HepG2 (cell line): Measurements from ENCODE around the gene AFF1. TPM values are rescaled to one million over a fixed set of nuclear protein-coding genes. Genes with fewer than 3 reads are reported as not detected.

ENCODE experiments used
- ATAC-seq: fragments of 200-7000 bp; cut with Tn5 transposase; 3 replicates; pipeline ENCODE4 v1.9.1; 2020; ENCODE audit warnings: mild to moderate bottlenecking, moderate library complexity
- BruUV-seq: library from RNA; stranded (reverse); fragments of 400-500 nt; replicated peaks from 2 replicates; lab custom pipeline; 2021; lab: Mats Ljungman, UMichigan
- CTCF ChIA-PET: fragments of 300-600 bp; formaldehyde crosslinking; extraction: SDS; loops from one replicate; lab custom pipeline; 2021; ENCODE audit warnings: low total read pairs, inconsistent platforms, low intra/inter-chr PET ratio; lab: Yijun Ruan, JAX
- POLR2A ChIA-PET: fragments of 350-600 bp; sonication (Branson Sonifier 250); formaldehyde crosslinking; loops from one replicate; lab custom pipeline; 2020; ENCODE audit warnings: antibody characterized with exemption, inconsistent platforms; lab: Yijun Ruan, JAX
- DNase-seq: peaks from one replicate; pipeline ENCODE4 v3.0.0-alpha.2; 2015; ENCODE audit warnings: low spot score
- FAIRE-seq: peaks from 3 replicates; lab custom pipeline; 2011; peaks lifted over from hg19 to GRCh38; lab: Jason Lieb, UNC
- H2AFZ ChIP-seq: one replicate; pipeline ENCODE4 v1.6.1; 2011; ENCODE audit warnings: low read length, inconsistent platforms
- H3K27ac ChIP-seq: fragments of 300-600 bp; 3 replicates; pipeline ENCODE4 v1.8.0; 2011; ENCODE audit warnings: mixed run types, mild to moderate bottlenecking, mixed read lengths, low read length, inconsistent platforms; ENCODE audit not compliant: insufficient read depth; ENCODE audit errors: extremely low read length
- H3K27me3 ChIP-seq, 2 experiments: fragments of 200-600 bp in 1 of 2; 2 replicates in 1 of 2; 3 replicates in 1 of 2; pipeline versions ENCODE4 v1.6.0 to v1.8.0; 2011; ENCODE audit warnings: low read length in 2 of 2, mild to moderate bottlenecking in 2 of 2, moderate library complexity in 2 of 2, inconsistent platforms in 1 of 2; ENCODE audit not compliant: insufficient read depth in 2 of 2, control insufficient read depth in 1 of 2
- H3K36me3 ChIP-seq, 2 experiments: fragments of 200-600 bp in 1 of 2; replicated peaks in 1 of 2; 2 replicates in 1 of 2; 3 replicates in 1 of 2; pipeline versions ENCODE4 v1.5.1 to v1.8.0; 2011; ENCODE audit warnings: low read length in 2 of 2, inconsistent platforms in 1 of 2; ENCODE audit not compliant: insufficient read depth in 2 of 2, control insufficient read depth in 1 of 2
- H3K4me1 ChIP-seq: 2 replicates; pipeline ENCODE4 v1.5.1; 2012; ENCODE audit warnings: low read length, inconsistent platforms; ENCODE audit not compliant: insufficient read depth
- H3K4me2 ChIP-seq: 2 replicates; pipeline ENCODE4 v1.6.0; 2011; ENCODE audit warnings: low read depth, low read length, inconsistent platforms
- H3K4me3 ChIP-seq, 3 experiments: fragments of 200-600 bp in 1 of 3; sonication (generic), shearing (Covaris generic) in 1 of 3; replicated peaks in 1 of 3; 2 replicates each; pipeline ENCODE4 v1.5.1; 2011 to 2016; ENCODE audit warnings: low read length in 3 of 3, inconsistent platforms in 2 of 3, low read depth in 2 of 3, mild to moderate bottlenecking in 2 of 3, control low read depth in 1 of 3, mixed read lengths in 1 of 3; ENCODE audit not compliant: insufficient read depth in 1 of 3
- H3K79me2 ChIP-seq: one replicate; pipeline ENCODE4 v1.6.1; 2011; ENCODE audit warnings: low read length, inconsistent platforms; ENCODE audit not compliant: insufficient read depth
- H3K9ac ChIP-seq: 2 replicates; pipeline ENCODE4 v1.6.0; 2011; ENCODE audit warnings: mild to moderate bottlenecking, low read depth, low read length, inconsistent platforms; ENCODE audit not compliant: insufficient read depth
- H3K9me3 ChIP-seq: 2 replicates; pipeline ENCODE4 v1.5.1; 2012; ENCODE audit warnings: mild to moderate bottlenecking, low read length
- H4K20me1 ChIP-seq: 2 replicates; pipeline ENCODE4 v1.6.0; 2011; ENCODE audit warnings: inconsistent platforms, mild to moderate bottlenecking, low read length, moderate library complexity; ENCODE audit not compliant: insufficient read depth
- EP300 ChIP-seq, 3 experiments: sonication (generic) in 1 of 3; formaldehyde crosslinking in 1 of 3; IDR thresholded peaks; 2 replicates each; pipeline versions ENCODE4 v1.5.1 to v1.6.1; 2011 to 2020; ENCODE audit warnings: low read depth in 2 of 3, low read length in 2 of 3, borderline replicate concordance in 1 of 3, improper control_type of control experiment in 1 of 3, mild to moderate bottlenecking in 1 of 3, missing genetic modification reagents in 1 of 3, moderate library complexity in 1 of 3
- FOSL1 ChIP-seq: sonication (generic); formaldehyde crosslinking; IDR thresholded peaks from 2 replicates; pipeline ENCODE4 v1.9.0; 2021; ENCODE audit warnings: missing genetic modification reagents, borderline replicate concordance
- GMEB1 ChIP-seq: sonication (generic); formaldehyde crosslinking; IDR thresholded peaks from 2 replicates; pipeline ENCODE4 v1.5.1; 2020; ENCODE audit warnings: missing genetic modification reagents, mild to moderate bottlenecking, borderline replicate concordance
- HOXA9 ChIP-seq: sonication (generic); formaldehyde crosslinking; IDR thresholded peaks from 2 replicates; pipeline ENCODE4 v1.8.1; 2022; ENCODE audit warnings: missing genetic modification reagents, mild to moderate bottlenecking, moderate library complexity, borderline replicate concordance
- KIAA2018 ChIP-seq: sonication (generic); formaldehyde crosslinking; IDR thresholded peaks from 2 replicates; pipeline ENCODE4 v1.5.0; 2020; ENCODE audit warnings: mild to moderate bottlenecking, missing genetic modification reagents, borderline replicate concordance
- NR2F6 ChIP-seq, 2 experiments: IDR thresholded peaks; 2 replicates each; pipeline ENCODE4 v1.6.1; 2016; ENCODE audit warnings: antibody characterized with exemption in 1 of 2, mild to moderate bottlenecking in 1 of 2
- PATZ1 ChIP-seq: sonication (generic); formaldehyde crosslinking; IDR thresholded peaks from 2 replicates; pipeline ENCODE4 v1.4.0; 2020; ENCODE audit warnings: missing genetic modification reagents
- SAP130 ChIP-seq: IDR thresholded peaks from 2 replicates; pipeline ENCODE4 v1.6.1; 2016; ENCODE audit warnings: low read depth
- ZMYM3 ChIP-seq: sonication (generic); formaldehyde crosslinking; IDR thresholded peaks from 2 replicates; pipeline ENCODE4 v1.5.1; 2020; ENCODE audit warnings: mild to moderate bottlenecking, missing genetic modification reagents
- ZNF17 ChIP-seq: sonication (generic); formaldehyde crosslinking; IDR thresholded peaks from 2 replicates; pipeline ENCODE4 v1.5.0; 2020; ENCODE audit warnings: mild to moderate bottlenecking, missing genetic modification reagents
- ZNF230 ChIP-seq: sonication (generic); formaldehyde crosslinking; IDR thresholded peaks from 2 replicates; pipeline ENCODE4 v1.4.0; 2020; ENCODE audit warnings: mild to moderate bottlenecking, missing genetic modification reagents
- WGBS: methylation state at CpG from one replicate; pipeline ENCODE4 v1.1.6; 2017; ENCODE audit warnings: low lambda C conversion rate; 5-methylcytosine and 5-hydroxymethylcytosine counted together
- in situ Hi-C: cut with HindIII; loops from 2 replicates; pipeline ENCODE4 v1.10.0; 2017; ENCODE audit warnings: low pct_unique_long_range_greater_than_20kb; ENCODE audit not compliant: extremely low pct_ligation_motif_present
- intact Hi-C: fragments of 100-400 bp; cut with micrococcal nuclease; formaldehyde crosslinking; loops from one replicate; pipeline ENCODE4 v1.10.0; 2022; ENCODE audit not compliant: unreplicated experiment
- polyA plus RNA-seq, 8 experiments: library from polyadenylated mRNA; depleted of rRNA in 3 of 8; stranded (reverse) in 7 of 8; unstranded in 1 of 8; fragments of >200 nt; fragmentation: Illumina TruSeq in 4 of 8; extraction: Trizol in 4 of 8; gene quantifications; 2 replicates each; pipeline versions ENCODE4 v1.2.1 to v1.2.3, GENCODE V29; 2011 to 2016; ENCODE audit warnings: low read depth in 4 of 8, missing spikeins in 1 of 8, mixed read lengths in 1 of 8; ENCODE audit not compliant: insufficient read depth in 1 of 8
- total RNA-seq, 5 experiments: library from RNA; depleted of rRNA; stranded (reverse); fragments of >200 nt; fragmentation: Illumina TruSeq; extraction: Trizol; gene quantifications; 2 replicates each; pipeline ENCODE4 v1.2.3, GENCODE V29; 2016; ENCODE audit warnings: low read depth in 1 of 5

AFF1 gene
- total and polyA plus RNA-seq, 2 of the 13 experiments (the other 11 are each of a cell fraction or from before 2014, with no cell fraction given), result 15.5 to 15.9 TPM

GRCh38 chr4:87025614-87026041, 90.8 kb downstream of the AFF1 start:
- Histone ChIP-seq H3K9me3 (no peaks in the 10 kb centered on the region), H3K4me1 (peaks cover 27% of the 10 kb centered on the region), H3K27me3 (no peaks in the 10 kb centered on the region), H3K4me3 (no peak overlapping the region), H3K79me2 (peaks cover 72% of the 10 kb centered on the region), H3K9ac (no peak overlapping the region), H2AFZ (no peak overlapping the region), H3K36me3 (no peaks in the 10 kb centered on the region), H3K4me2 (peak overlapping the region; percentile 53), H3K27ac (no peak overlapping the region), H4K20me1 (peaks cover 23% of the 10 kb centered on the region)
- in situ Hi-C loops (no loop called here), intact Hi-C loops (no loop called here)
- WGBS, result 38% methylated on average over 5 of the region's 6 CpGs
- DNase-seq (peak; percentile 71), FAIRE-seq (peak; percentile 84), ATAC-seq (peak; percentile 97)
- ChIA-PET CTCF (no interaction called here), POLR2A (no interaction called here)
- BruUV-seq, result no TSS peak
- TF ChIP-seq ZNF230 (CRISPR knock-in tag), result no peak
- TF ChIP-seq KIAA2018 (CRISPR knock-in tag), result 0 out of 2 replicates have a peak, but pooled peaks have one; percentile 29
- TF ChIP-seq HOXA9 (CRISPR knock-in tag), result peak; percentile 70; the same call in 1 of the 2 replicates
- TF ChIP-seq ZNF17 (CRISPR knock-in tag), result no peak
- no peak for TF ChIP-seq FOSL1 (CRISPR knock-in tag)
- 0 out of 2 replicates have a peak, but pooled peaks have one; percentile 29 for TF ChIP-seq PATZ1
- peak; percentile 56; the same call in 1 of the 2 replicates for TF ChIP-seq SAP130
- TF ChIP-seq GMEB1 (CRISPR knock-in tag), result no peak
- no peak for TF ChIP-seq ZMYM3 (CRISPR knock-in tag)
- 0 out of 2 replicates have a peak, but pooled peaks have one; percentile 55 for TF ChIP-seq NR2F6 (IDR thresholded peaks at IDR 0.05)
- TF ChIP-seq NR2F6 (CRISPR knock-in tag; IDR thresholded peaks at IDR 0.05), result 0 out of 2 replicates have a peak, but pooled peaks have one; percentile 38
- 0 out of 4 replicates have a peak, but pooled peaks of 1 of the 2 experiments have one; percentile 38 for TF ChIP-seq EP300 (IDR thresholded peaks at IDR 0.05; ENCODE audit: low read depth in 2 of 2, low read length in 2 of 2)
- no peak for TF ChIP-seq EP300 (CRISPR knock-in tag; IDR thresholded peaks at IDR 0.05; ENCODE audit: borderline replicate concordance)
